Measurements from ENCODE around the gene CCNL2.

CCNL2 gene

DNA sequence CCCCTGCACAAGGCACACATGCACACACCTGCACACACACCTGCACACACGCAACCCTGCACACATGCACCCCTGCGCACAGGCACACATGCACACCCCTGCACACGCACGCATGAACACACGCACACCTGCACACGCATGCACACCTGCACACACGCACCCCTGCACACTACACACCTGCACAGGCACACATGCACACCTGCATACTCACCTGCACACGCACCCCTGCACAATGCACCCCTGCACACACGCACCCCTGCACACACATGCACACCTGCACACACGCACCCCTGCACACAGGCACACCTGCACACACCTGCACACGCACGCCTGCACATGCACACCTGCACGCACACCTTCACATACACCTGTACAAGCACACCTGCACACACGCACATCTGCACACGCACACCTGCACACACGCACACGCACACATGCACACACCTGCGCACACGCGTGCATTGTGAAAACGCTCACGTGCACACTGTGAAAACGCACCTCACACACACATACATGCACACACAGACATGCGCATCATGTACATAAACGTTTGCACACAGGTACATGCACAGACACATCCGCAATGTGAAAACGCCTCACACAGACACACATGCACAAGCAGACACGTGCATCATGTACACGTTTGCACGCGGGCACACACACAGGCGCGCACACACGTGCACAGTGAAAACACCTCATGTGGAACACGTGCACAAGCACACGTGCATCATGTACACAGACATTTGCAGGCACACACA lies 58.2 kb downstream of the CCNL2 start:
- DNase-seq = no peak

- DNase-seq = no peak
Observed at GRCh38 chr1:1340185-1340584, 59.0 kb downstream of the CCNL2 start.

DNA sequence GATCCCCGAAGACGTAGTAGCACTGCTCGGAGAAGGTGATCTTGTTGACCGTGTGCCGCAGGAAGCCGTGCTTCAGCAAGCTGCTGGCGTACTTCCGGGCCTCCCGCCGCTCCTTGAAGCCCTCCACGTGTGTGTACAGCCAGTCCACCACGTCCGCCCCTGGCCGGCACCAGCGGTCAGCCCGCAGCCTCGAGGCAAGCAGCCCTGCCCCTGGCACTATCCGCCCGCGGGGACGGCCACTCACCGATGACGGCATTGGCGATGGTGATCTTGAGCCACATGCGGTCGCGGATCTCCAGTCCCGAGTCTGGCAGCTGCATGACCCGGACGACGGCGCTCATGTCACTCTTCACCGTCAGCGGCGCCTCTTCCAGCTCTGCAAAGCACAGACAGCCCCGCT lies 60.9 kb downstream of the CCNL2 start:
- DNase-seq = no peak

- DNase-seq = no peak
Observed at GRCh38 chr1:1337793-1338147, 61.4 kb downstream of the CCNL2 start.

DNA sequence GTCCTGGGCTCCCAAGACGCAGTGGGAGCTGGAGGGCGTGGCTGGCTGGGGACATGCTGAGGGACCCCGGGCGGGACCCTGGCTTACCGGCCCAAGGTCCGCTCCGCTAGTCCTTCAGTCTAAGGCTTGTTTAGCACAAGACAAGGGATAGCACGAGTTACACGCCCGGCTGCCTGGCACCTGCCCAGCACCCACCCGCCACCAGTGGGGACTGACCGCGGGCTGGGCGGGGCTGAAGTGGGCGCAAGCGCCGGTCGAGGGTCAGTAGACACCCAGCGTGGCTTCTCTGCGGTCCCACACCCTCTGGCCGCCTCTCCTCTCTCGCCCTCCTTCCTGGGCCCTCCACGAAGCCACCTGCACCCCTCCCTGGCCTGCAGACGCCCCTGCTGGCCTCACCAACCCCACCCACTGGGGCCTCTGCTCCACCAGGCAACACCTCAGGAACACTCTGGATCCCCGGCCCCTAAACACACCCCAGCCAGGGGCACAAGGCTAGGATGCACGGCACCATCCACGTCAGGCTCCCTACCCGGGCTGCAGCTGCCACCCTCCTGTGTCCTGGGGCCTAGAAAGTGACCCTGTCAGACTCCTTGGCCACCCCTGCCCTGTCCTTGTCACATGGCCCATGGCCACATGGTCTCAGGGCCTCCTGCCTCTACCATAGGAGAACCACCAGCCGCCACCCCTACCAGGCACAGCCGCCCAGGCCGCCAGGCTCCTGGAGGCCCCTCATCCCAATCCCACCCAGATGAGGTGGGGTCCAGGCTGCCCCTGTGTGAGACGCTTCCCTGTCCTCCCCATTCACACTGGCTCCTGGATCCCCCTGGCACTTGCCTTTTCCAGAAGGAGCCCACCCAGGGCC lies 62.0 kb downstream of the CCNL2 start:
- no peak for DNase-seq

DNA sequence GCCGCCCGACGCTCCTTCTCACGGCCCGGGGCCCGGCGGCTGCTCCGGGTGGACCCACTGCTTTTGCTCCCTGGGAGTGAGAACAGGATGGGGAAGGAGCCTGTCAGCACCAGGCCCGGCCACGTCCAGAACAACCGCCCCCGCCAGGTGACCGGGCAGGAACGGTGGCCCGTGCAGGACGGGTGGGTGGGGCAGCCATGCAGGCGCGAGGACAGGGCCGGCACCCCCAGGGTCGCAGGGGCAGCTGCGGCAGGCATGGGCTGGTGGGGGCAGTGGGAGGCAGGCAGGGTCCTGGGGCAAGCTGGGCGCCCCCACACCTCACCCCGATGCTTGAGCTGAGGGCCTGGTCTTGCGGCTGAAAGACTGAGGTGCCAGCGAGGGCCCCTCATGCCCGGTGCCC lies 62.7 kb downstream of the CCNL2 start:
- DNase-seq = no peak

DNA sequence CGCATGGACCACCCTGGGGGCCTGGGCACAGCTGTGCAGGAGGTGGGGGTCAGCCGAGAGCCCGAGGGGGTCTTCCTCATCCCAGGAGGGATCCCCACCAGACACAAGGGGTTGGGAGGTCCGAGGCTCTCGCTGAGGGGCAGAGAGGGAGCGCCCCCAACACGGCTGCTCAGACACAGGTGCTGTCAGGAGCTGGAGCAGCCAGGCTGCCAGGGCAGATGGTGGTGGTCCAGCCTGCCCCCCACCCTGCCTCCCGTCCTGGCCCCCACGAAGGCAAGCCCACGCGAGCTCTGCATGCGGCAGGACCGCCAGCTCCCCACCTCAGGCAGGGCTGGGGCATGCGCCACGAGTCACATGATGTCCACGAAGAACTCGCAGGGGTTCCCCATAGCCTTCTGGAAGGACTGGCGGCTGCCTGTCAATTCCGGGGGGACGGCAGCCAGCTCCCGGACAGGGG lies 63.3 kb downstream of the CCNL2 start:
- no peak for DNase-seq

Measured in CD4-positive, alpha-beta T cell treated with Interferon gamma for 1 hour (primary cell).